Inflammatory macrophage treated with lipopolysaccharide for 4 hours (primary cell): ENCODE measurements around the gene SLC26A8.
"Not testable (repeated sequence)": the region's sequence is repeated elsewhere in the genome, so short reads cannot be mapped to it uniquely, and the experiment has no call there.

Experiments
- DNase-seq: peaks from one replicate; pipeline ENCODE4 v3.0.0-alpha.2; 2020

SLC26A8 gene

GRCh38 chr6:36049582-36049981 is 25.1 kb upstream of the SLC26A8 start:
- DNase-seq, result no peak

- no peak for DNase-seq
Observed at GRCh38 chr6:36042618-36043260, 18.3 kb upstream of the SLC26A8 start.

- DNase-seq, result no peak
Observed at GRCh38 chr6:36040958-36041357, 16.5 kb upstream of the SLC26A8 start.

GRCh38 chr6:36039112-36039511 is 14.7 kb upstream of the SLC26A8 start:
- no peak for DNase-seq

- peak; percentile 38 for DNase-seq
Observed at GRCh38 chr6:36038120-36038876, 13.9 kb upstream of the SLC26A8 start.

- no peak for DNase-seq
Observed at GRCh38 chr6:36035225-36035624, 10.8 kb upstream of the SLC26A8 start.

GRCh38 chr6:36034441-36034840 is 10.0 kb upstream of the SLC26A8 start:
- no peak for DNase-seq

GRCh38 chr6:36033935-36034334 is 9.5 kb upstream of the SLC26A8 start:
- DNase-seq, result peak; percentile 79

- DNase-seq, result not testable (repeated sequence)
Observed at GRCh38 chr6:36033144-36033543, 8.7 kb upstream of the SLC26A8 start.

GRCh38 chr6:36032261-36032660 is 7.8 kb upstream of the SLC26A8 start:
- peak; percentile 78 for DNase-seq

- peak; percentile 89 for DNase-seq
Observed at GRCh38 chr6:36029464-36029863, 5.0 kb upstream of the SLC26A8 start.

- DNase-seq, result peak; percentile 82
Observed at GRCh38 chr6:36028877-36029324, 4.5 kb upstream of the SLC26A8 start.

GRCh38 chr6:36028088-36028876 is 3.8 kb upstream of the SLC26A8 start:
- no peak for DNase-seq

- peak; percentile 100 for DNase-seq
Observed at GRCh38 chr6:36027501-36028087, 3.2 kb upstream of the SLC26A8 start, which contains the start of gene MAPK14. TSS of gene MAPK14 (plus strand) at chr6:36027808. CDS start at chr6:36028158, 350 bp downstream.

- no peak for DNase-seq
Observed at GRCh38 chr6:36025932-36026327, 1.5 kb upstream of the SLC26A8 start.

GRCh38 chr6:36025260-36025931 is 955 bp upstream of the SLC26A8 start:
- DNase-seq, result no peak

- DNase-seq, result no peak
Observed at GRCh38 chr6:36020154-36020553, 4.3 kb downstream of the SLC26A8 start.

- peak; percentile 28 for DNase-seq
Observed at GRCh38 chr6:36019167-36019566, 5.3 kb downstream of the SLC26A8 start.

GRCh38 chr6:36018339-36018738 is 6.1 kb downstream of the SLC26A8 start:
- peak; percentile 85 for DNase-seq

GRCh38 chr6:36015666-36016065 is 8.8 kb downstream of the SLC26A8 start:
- DNase-seq, result peak; percentile 13

- DNase-seq, result peak; percentile 75
Observed at GRCh38 chr6:36000451-36000850, 24.0 kb downstream of the SLC26A8 start.

GRCh38 chr6:35993150-35993549 is 31.3 kb downstream of the SLC26A8 start:
- no peak for DNase-seq
